Testis (tissue), 2 donors: ENCODE data around the gene FAM98A.

Source experiments
- CTCF ChIP-seq, 3 experiments: fragments of 450-650 bp in 2 of 3; fragments of 200-600 bp in 1 of 3; sonication (generic) in 1 of 3; IDR thresholded peaks; one replicate each; pipeline ENCODE4 v1.5.1; 2016 to 2019; ENCODE audit warnings: antibody characterized with exemption in 3 of 3, mild to moderate bottlenecking in 2 of 3, moderate library complexity in 1 of 3
- POLR2A ChIP-seq: fragments of 450-650 bp; IDR thresholded peaks from one replicate; pipeline ENCODE4 v1.6.1; 2017; ENCODE audit warnings: antibody characterized with exemption, mild to moderate bottlenecking, moderate library complexity

GRCh38 chr2:33603416-33603815 is 4.3 kb upstream of the FAM98A start:
- TF ChIP-seq CTCF (IDR thresholded peaks at IDR 0.05) (no peak), POLR2A (no peak)
